Testis (tissue), 2 donors: ENCODE data around the gene LGALS3BP.

Experiments
- CTCF ChIP-seq, 3 experiments: fragments of 450-650 bp in 2 of 3; fragments of 200-600 bp in 1 of 3; sonication (generic) in 1 of 3; IDR thresholded peaks; one replicate each; pipeline ENCODE4 v1.5.1; 2016 to 2019; ENCODE audit warnings: antibody characterized with exemption in 3 of 3, mild to moderate bottlenecking in 2 of 3, moderate library complexity in 1 of 3
- POLR2A ChIP-seq: fragments of 450-650 bp; IDR thresholded peaks from one replicate; pipeline ENCODE4 v1.6.1; 2017; ENCODE audit warnings: antibody characterized with exemption, mild to moderate bottlenecking, moderate library complexity

- TF ChIP-seq CTCF (IDR thresholded peaks at IDR 0.05) (no peak), POLR2A (no peak)
These were observed 18.8 kb upstream of the LGALS3BP start for GRCh38 chr17:78998311-78999055.
